ENCODE data around the gene ITLN2. TPM values are rescaled to one million over a fixed set of nuclear protein-coding genes. Genes with fewer than 3 reads are reported as not detected.
"Not testable (repeated sequence)": the region's sequence is repeated elsewhere in the genome, so short reads cannot be mapped to it uniquely, and the experiment has no call there.

ITLN2 gene
- total RNA-seq, 4 donors from 2014 or later = not detected

DNA sequence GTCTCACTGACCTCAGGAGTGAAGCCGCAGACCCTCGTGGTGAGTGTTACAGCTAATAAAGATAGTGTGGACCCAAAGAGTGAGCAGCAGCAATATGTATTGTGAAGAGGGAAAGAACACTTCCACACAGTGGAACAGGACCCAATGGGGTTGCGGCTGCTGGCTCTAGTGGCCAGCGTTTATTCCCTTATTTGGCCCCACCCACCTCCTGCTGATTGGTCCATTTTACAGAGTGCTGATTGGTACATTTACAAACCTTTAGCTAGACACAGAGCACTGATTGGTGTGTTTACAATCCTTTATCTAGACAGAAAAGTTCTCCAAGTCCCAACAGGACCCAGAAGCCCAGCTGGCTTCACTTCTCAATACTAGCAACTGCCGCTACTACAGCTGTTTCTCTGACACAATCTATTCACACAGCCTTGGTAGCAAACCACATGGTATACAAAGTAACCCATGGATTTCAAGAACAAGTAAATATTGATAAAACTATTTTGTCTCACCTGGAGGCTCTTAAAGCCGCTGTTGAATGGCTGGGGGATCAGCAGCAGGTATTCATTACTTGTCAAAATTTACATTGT lies 44.3 kb downstream of the ITLN2 start:
- TF ChIP-seq EP300 (IDR thresholded peaks at IDR 0.05) = no peak
- TF ChIP-seq, protein P1, sequence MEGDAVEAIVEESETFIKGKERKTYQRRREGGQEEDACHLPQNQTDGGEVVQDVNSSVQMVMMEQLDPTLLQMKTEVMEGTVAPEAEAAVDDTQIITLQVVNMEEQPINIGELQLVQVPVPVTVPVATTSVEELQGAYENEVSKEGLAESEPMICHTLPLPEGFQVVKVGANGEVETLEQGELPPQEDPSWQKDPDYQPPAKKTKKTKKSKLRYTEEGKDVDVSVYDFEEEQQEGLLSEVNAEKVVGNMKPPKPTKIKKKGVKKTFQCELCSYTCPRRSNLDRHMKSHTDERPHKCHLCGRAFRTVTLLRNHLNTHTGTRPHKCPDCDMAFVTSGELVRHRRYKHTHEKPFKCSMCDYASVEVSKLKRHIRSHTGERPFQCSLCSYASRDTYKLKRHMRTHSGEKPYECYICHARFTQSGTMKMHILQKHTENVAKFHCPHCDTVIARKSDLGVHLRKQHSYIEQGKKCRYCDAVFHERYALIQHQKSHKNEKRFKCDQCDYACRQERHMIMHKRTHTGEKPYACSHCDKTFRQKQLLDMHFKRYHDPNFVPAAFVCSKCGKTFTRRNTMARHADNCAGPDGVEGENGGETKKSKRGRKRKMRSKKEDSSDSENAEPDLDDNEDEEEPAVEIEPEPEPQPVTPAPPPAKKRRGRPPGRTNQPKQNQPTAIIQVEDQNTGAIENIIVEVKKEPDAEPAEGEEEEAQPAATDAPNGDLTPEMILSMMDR (IDR thresholded peaks at IDR 0.05) = no peak
- TF ChIP-seq POLR2A (IDR thresholded peaks at IDR 0.05) = no peak
- no peak overlapping the region for H3K27ac ChIP-seq
- no peaks in the 10 kb centered on the region for H3K36me3 ChIP-seq
- WGBS, 2 donors = 74 to 82% methylated on average over 6 of the region's 6 CpGs
- H3K4me1 ChIP-seq = no peaks in the 10 kb centered on the region
- H3K4me3 ChIP-seq = no peak overlapping the region
- no peaks in the 10 kb centered on the region for H3K27me3 ChIP-seq
- no peaks in the 10 kb centered on the region for H3K9me3 ChIP-seq
- DNase-seq (ENCODE audit: low spot score in 2 of 2) = no peak

DNA sequence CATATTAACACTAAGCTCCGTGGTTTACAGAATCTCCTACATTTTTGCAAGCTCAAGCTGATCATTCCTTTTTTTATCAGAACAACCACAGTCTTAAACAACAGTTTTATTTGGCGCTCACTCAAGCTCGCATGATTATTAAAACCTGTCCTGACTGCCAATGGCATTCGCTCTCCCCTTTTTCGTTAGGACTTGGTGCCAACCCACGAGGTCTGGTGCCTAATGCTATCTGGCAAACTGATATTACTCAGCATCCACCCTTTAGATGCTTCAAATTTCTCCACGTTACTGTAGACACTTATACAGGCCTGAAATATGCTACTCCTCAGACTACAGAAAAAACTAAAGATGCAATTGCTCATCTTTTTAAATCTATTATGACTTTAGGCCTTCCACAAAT lies 46.6 kb downstream of the ITLN2 start:
- 45 to 55% methylated on average over 7 of the region's 7 CpGs for WGBS, 2 donors
- no peak for DNase-seq (ENCODE audit: low spot score in 2 of 2)
- Histone ChIP-seq H3K36me3 (no peaks in the 10 kb centered on the region), H3K9me3 (no peaks in the 10 kb centered on the region), H3K27ac (no peak overlapping the region), H3K27me3 (no peaks in the 10 kb centered on the region), H3K4me3 (no peak overlapping the region), H3K4me1 (no peaks in the 10 kb centered on the region)
- TF ChIP-seq, protein P1 (IDR thresholded peaks at IDR 0.05) = no peak
- TF ChIP-seq EP300 (IDR thresholded peaks at IDR 0.05) = no peak
- no peak for TF ChIP-seq POLR2A (IDR thresholded peaks at IDR 0.05)

DNA sequence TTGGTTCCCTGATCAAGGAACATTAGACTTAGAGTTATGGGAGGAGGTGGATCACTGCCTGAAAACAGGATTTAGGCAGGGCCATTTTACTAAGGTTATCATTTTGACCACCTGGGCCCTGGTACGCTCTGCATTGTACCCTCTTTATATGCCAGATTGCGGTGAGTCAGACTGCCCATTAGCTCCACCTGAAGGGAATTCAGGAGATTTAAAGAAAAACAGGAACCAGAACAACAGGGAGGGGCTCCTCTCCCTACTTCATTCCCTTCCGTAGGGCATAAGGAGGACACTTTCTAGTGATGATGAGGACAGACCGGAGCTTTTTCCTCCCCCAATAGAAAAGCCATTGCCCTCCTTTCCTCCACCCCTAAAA lies 49.0 kb downstream of the ITLN2 start:
- no peaks in the 10 kb centered on the region for H3K36me3 ChIP-seq
- H3K4me3 ChIP-seq = no peak overlapping the region
- H3K4me1 ChIP-seq = no peaks in the 10 kb centered on the region
- H3K27ac ChIP-seq = no peak overlapping the region
- no peaks in the 10 kb centered on the region for H3K9me3 ChIP-seq
- no peak for TF ChIP-seq POLR2A (IDR thresholded peaks at IDR 0.05)
- TF ChIP-seq EP300 (IDR thresholded peaks at IDR 0.05) = no peak
- TF ChIP-seq, protein P1 (IDR thresholded peaks at IDR 0.05) = no peak
- no peaks in the 10 kb centered on the region for H3K27me3 ChIP-seq
- DNase-seq (ENCODE audit: low spot score in 2 of 2) = no peak
- WGBS, 2 donors = 76 to 77% methylated on average over 4 of the region's 4 CpGs

DNA sequence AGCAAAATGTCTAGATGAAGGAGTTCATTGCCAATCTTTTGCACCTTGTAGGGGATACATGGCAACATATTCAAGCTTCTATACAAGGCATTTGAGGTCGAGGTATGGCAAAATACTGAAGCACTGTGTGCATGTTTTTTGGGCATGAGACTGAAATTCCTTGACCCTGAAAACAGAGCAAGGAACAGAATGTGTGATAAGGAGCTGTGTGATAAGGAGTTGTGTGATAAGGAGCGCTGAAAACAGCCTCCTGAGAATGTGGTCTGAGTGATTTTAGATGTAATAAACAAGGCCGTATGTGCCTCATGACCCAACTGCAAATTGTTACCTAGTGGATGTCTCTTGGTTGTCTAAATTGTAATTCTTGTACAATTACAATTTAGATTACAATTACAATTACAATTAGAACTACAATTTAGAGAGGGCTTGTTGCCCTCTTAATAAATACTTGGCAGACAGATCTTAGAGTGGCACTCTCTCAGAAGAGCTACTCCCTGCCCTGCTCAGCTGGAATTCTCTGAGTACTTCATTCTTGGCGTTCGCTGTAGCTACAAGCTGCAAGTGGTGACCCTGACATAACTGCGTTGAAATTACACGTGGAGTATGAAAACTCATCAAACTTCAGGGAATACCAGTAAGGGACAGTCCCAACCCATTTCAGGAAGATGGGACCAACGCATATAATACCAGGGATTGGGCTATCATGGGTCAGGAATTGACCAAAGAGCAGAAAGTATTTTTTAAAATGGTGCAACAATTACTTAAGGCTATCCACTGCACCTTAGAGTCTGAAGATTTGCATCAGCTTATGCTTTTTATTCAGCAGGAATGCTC lies 49.6 kb downstream of the ITLN2 start:
- Histone ChIP-seq H3K4me3 (no peak overlapping the region), H3K9me3 (no peaks in the 10 kb centered on the region), H3K4me1 (no peaks in the 10 kb centered on the region), H3K27me3 (no peaks in the 10 kb centered on the region), H3K36me3 (no peaks in the 10 kb centered on the region), H3K27ac (no peak overlapping the region)
- 78 to 87% methylated on average over 8 of the region's 8 CpGs for WGBS, 2 donors
- no peak for TF ChIP-seq EP300 (IDR thresholded peaks at IDR 0.05)
- TF ChIP-seq, protein P1 (IDR thresholded peaks at IDR 0.05) = no peak
- TF ChIP-seq POLR2A (IDR thresholded peaks at IDR 0.05) = no peak
- DNase-seq (ENCODE audit: low spot score in 2 of 2) = no peak

DNA sequence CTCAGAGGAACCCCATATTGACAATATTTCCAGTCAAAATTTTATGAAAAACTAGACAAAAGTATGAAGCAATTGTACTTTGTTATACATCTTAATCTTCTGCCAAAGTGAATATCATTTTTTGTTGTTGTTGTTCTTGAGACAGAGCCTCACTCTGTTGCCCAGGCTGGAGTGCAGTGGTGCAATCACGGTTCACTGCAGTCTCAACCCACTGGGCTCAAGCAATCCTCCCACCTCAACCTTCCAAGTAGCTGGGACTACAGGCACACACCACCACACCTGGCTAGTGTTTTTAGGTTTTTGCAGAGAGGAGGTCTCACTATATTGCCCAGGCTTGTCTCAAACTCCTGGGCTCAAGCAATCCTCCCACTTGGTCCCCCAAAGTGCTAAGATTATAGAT lies 52.4 kb downstream of the ITLN2 start:
- H3K4me1 ChIP-seq; H3K9me3 ChIP-seq; H3K27me3 ChIP-seq; H3K27ac ChIP-seq; H3K36me3 ChIP-seq; DNase-seq (ENCODE audit: low spot score in 2 of 2); H3K4me3 ChIP-seq: not testable (repeated sequence)
- 52 to 65% methylated on average over 1 of the region's 1 CpG for WGBS, 2 donors

All from tibial nerve (tissue), 4 donors.